Memory B cell (primary cell): ENCODE measurements around the gene CEP170B.
A peak's percentile ranks its signal among the peaks of the same experiment; 100 is the strongest.
"Not testable (repeated sequence)": the region's sequence is repeated elsewhere in the genome, so short reads cannot be mapped to it uniquely, and the experiment has no call there.

Experiments used
- ATAC-seq: fragments of 150-1000 bp; cut with Tn5 transposase; 2 replicates; pipeline ENCODE4 v1.10.0; 2021; ENCODE audit warnings: low read depth, mild to moderate bottlenecking, moderate library complexity
- DNase-seq, 2 donors: peaks; one replicate each; pipeline ENCODE4 v3.0.0; 2022; ENCODE audit warnings: low spot score in 2 of 2
- H3K27ac Mint-ChIP-seq: one replicate; pipeline ENCODE4 v1.8.0; 2022; ENCODE audit warnings: mild to moderate bottlenecking, moderate library complexity, mixed read lengths
- H3K27me3 Mint-ChIP-seq: one replicate; pipeline ENCODE4 v1.8.0; 2022; ENCODE audit warnings: mixed read lengths
- H3K36me3 Mint-ChIP-seq: one replicate; pipeline ENCODE4 v1.8.0; 2022; ENCODE audit warnings: mild to moderate bottlenecking, mixed read lengths
- H3K4me1 Mint-ChIP-seq: one replicate; pipeline ENCODE4 v1.8.0; 2022; ENCODE audit warnings: mixed read lengths
- H3K4me3 Mint-ChIP-seq: one replicate; pipeline ENCODE4 v1.8.0; 2022; ENCODE audit warnings: mild to moderate bottlenecking, moderate library complexity, mixed read lengths
- H3K9me3 Mint-ChIP-seq: one replicate; pipeline ENCODE4 v1.8.0; 2022; ENCODE audit warnings: mixed read lengths

CEP170B gene

DNA sequence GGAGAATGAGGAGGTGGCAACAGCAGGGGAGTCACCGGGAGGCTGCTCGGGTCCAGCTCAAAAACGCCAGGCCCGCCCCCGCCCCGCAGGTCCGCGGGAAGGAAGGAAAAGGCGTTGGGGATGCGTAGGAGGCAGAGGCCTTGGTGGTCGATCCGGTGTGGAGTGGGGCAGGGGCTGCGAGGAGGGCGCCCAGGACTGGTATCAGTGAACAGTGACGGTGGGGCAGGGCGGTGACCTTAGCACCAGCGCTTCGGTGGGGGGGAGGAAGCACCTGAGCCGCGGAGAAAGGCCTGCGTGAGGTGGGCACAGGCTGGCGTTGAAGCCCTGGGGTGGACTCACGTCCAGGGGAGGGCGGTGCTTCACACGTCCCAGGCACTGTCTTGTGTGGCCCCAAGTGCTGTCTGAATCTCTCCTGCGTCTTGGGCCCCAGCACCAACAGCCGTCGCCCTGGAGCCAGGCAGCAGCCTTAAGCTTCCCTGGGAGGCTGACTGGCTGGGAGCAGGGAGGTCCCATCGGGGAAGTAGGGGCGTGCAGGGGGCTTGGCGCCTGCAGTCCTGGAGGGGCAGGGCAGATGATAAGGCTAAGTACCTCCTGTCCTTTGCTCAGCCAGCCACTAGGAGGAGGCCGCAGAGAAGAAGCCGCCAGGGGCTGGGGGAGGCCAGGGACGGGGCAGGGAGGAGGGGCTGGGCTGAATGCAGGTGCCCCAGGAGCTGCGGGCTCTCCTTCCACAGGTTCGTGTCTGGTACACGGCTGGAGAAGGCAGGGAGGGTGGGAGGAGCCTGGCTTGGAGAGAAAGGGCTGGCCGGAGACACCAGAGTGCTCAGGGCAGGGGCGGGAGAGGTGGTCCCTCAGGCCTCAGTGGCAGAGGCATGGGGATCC is 37.7 kb upstream of the CEP170B start:
- peak overlapping the region; percentile 79 for H3K4me3 Mint-ChIP-seq
- peaks cover 6% of the 10 kb centered on the region for H3K9me3 Mint-ChIP-seq
- DNase-seq (peak; percentile 49 to 65), ATAC-seq (peak; percentile 66)
- no peak overlapping the region for H3K27ac Mint-ChIP-seq
- H3K4me1 Mint-ChIP-seq, result peaks cover 18% of the 10 kb centered on the region
- H3K27me3 Mint-ChIP-seq, result peaks cover 17% of the 10 kb centered on the region
- no peaks in the 10 kb centered on the region for H3K36me3 Mint-ChIP-seq

DNA sequence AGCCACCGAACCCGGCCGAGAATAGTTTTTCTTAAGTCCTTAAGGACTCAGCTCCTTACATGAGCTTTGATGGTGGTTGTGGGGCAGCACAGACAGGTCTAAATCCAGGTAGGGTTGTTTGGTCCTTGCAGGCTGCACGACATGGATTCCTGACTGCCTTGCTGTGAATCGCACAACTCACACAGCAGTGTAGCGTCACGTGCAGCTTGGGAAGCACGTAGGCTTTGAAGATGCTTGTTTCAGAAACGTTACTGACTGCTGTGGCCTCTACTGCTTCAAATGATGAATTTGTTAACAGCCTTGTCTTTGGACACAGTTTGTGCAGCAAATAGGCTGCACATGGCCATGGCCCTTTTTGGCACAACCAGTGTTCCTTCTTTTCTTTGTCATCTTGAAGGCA is 34.3 kb upstream of the CEP170B start:
- no peak for DNase-seq
- H3K27me3 Mint-ChIP-seq, result peaks cover 5% of the 10 kb centered on the region
- no peaks in the 10 kb centered on the region for H3K9me3 Mint-ChIP-seq
- H3K4me1 Mint-ChIP-seq, result peaks cover 8% of the 10 kb centered on the region
- no peaks in the 10 kb centered on the region for H3K36me3 Mint-ChIP-seq
- H3K27ac Mint-ChIP-seq, result no peak overlapping the region
- H3K4me3 Mint-ChIP-seq, result no peak overlapping the region
- ATAC-seq, result no peak

DNA sequence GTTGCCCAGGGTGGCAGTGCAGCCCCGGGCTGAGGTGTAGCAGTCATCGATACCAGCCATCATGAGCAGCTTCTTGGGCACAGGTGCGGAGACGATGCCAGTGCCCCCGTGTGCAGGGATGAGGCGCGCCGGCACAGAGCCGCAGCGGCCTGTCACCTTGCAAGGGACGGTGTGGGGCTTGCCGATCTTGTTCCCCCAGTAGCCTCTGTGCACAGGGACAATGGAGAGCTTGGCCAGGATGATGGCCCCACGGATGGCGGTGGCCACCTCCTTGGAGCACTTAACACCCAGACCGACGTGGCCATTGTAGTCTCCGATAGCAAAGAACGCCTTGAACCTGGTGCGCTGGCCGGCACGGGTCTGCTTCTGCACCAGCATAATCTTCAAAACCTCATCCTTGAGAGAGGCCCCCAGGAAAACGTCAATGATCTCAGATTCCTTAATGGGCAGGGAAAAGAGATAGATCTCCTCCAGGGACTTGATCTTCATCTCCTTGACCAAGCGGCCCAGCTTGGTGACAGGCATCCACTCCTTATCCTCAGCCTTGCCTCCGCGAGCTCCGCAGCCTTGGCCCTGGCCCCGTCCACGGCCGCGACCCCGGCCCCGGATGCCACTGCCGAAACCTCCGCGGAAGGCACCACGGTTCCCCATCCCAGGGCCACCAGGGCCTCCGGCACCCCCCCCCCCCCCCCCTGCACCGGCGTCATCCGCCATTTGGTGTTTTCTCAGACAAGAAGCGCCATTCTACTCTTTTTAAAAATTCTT is 28.7 kb upstream of the CEP170B start:
- not testable (repeated sequence) for H3K4me1 Mint-ChIP-seq, H3K9me3 Mint-ChIP-seq, H3K27ac Mint-ChIP-seq, ATAC-seq, H3K4me3 Mint-ChIP-seq, H3K36me3 Mint-ChIP-seq, DNase-seq, H3K27me3 Mint-ChIP-seq

DNA sequence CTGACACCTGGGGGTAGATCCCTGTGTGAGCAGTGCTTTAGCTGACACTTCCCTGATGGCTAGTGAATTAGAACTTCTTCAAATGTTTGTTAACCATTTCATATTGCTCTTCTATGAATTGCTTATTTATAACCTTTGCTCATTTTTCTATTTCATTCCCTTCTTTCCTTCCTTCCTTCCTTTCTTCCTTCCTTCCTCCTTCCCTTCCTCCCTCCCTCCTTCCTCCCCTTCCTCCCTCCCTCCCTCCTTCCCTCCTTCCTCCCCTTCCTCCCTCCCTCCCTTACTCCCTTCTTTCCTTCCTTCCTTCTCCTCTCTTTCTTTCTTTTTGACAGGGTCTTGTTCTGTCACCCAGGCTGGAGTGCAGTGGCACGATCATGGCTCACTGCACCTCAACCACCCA is 23.3 kb upstream of the CEP170B start:
- peaks cover 4% of the 10 kb centered on the region for H3K4me1 Mint-ChIP-seq
- no peak overlapping the region for H3K4me3 Mint-ChIP-seq
- peaks cover 20% of the 10 kb centered on the region for H3K27me3 Mint-ChIP-seq
- peaks cover 2% of the 10 kb centered on the region for H3K9me3 Mint-ChIP-seq
- no peak for DNase-seq
- no peaks in the 10 kb centered on the region for H3K36me3 Mint-ChIP-seq
- no peak for ATAC-seq
- no peak overlapping the region for H3K27ac Mint-ChIP-seq

DNA sequence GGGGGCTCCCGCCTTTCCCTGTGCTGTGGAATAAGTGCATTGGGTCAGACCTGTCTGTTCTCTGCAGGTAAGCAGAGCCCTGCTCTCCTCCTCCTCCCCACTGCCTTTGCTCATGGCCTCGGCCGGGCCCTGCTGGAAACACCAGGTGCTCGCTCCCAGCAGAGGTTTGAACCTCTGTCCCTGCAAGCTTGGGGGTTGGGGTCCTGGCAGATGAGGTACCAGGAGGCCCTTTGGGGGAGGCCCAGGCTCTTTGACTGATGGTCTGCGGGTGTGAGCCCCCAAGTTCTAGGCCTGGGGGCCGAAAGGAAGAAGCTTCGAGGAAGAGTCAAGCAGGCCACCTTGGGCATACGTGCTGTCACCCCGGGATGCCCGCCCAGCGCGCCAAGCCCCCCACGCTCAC is 22.1 kb upstream of the CEP170B start:
- Mint-ChIP-seq H3K36me3 (no peaks in the 10 kb centered on the region), H3K9me3 (peaks cover 3% of the 10 kb centered on the region), H3K4me3 (no peak overlapping the region), H3K4me1 (peaks cover 4% of the 10 kb centered on the region), H3K27me3 (peaks cover 22% of the 10 kb centered on the region), H3K27ac (no peak overlapping the region)
- no peak for ATAC-seq
- DNase-seq, result no peak

DNA sequence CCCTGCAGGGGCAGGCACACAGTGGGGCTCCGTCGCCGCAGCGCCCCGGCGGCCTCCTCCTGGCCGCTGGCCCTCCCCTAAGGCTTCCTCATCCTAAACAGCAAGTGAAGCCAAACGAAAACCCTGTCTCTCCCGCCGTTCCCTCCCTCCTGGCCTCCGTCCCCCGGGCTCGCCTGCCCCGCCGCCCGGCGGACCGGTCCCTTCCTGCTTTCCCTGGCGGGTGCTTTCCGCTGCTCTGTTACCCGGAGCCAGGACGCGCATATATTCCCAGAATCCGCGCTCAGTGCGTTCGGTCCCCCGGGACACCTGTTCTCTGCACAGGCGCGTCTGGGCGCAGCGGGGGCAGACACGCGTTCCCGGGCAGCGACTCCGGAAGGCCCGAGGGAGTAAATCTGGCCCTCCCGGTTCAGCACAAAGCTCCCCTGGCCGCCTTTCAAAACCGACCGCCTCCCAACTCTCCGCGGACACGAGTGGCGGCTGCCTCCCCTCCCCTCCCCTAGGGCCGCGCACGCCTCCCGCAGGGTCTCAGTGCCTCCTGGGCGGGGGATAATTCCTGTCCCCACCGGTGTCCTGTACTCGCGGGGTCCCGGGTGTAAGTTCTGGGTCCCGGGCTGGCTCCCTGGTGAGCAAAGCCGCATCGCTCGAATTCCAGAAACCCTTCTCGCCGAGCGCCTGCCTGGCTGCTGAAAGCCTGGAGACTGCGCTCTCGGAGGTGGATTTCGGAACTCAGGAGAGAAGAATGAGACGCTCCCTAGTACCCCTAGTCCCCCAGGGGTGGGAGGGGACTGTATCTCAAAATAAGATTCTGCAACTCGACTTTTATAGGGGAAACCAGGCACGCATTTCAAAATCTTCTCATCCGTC is 21.4 kb upstream of the CEP170B start:
- no peak overlapping the region for H3K27ac Mint-ChIP-seq
- peaks cover 4% of the 10 kb centered on the region for H3K4me1 Mint-ChIP-seq
- ATAC-seq (no peak), DNase-seq (no peak)
- peak overlapping the region; percentile 27 for H3K4me3 Mint-ChIP-seq
- H3K36me3 Mint-ChIP-seq, result no peaks in the 10 kb centered on the region
- peaks cover 24% of the 10 kb centered on the region for H3K27me3 Mint-ChIP-seq
- peaks cover 1% of the 10 kb centered on the region for H3K9me3 Mint-ChIP-seq

DNA sequence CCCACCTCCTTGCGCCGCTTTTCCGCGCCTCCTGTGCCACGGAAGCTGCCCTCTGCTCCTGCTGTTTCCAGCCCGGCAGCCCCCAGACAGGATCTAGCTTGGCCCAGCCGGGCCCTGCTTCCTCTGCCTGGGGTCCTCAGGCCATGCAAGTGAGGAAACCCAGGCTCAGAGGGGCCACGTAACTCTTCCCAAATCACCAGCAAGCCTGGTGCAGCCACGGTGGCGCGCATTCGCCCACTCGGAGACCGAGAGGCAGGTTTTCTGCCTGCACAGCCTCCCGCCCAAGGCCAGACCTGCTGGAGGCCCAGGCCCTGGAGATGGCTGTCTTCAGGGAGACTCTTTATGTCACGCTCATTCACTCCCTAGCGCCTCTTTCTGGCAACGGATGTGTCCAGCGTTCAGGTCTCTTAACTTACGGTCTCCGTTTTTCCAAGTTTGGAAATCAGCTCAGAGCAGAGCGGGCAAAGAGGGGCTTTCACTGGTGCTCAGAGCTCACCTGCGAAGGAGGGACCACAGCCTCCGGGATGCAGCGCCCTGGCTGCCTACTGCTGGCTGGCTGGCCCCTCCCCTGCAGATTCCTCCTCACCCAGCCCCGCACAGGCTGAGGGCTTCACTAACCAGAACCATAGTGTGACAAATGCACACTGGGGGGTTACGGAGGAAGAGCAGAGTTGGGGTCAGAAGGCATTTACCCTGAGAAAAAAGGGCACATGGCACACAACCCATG is 20.6 kb upstream of the CEP170B start:
- Mint-ChIP-seq H3K9me3 (peaks cover 1% of the 10 kb centered on the region), H3K27ac (no peak overlapping the region), H3K36me3 (no peaks in the 10 kb centered on the region), H3K27me3 (peaks cover 24% of the 10 kb centered on the region), H3K4me1 (peaks cover 4% of the 10 kb centered on the region), H3K4me3 (peak overlapping the region; percentile 44)
- no peak for DNase-seq
- ATAC-seq, result no peak

DNA sequence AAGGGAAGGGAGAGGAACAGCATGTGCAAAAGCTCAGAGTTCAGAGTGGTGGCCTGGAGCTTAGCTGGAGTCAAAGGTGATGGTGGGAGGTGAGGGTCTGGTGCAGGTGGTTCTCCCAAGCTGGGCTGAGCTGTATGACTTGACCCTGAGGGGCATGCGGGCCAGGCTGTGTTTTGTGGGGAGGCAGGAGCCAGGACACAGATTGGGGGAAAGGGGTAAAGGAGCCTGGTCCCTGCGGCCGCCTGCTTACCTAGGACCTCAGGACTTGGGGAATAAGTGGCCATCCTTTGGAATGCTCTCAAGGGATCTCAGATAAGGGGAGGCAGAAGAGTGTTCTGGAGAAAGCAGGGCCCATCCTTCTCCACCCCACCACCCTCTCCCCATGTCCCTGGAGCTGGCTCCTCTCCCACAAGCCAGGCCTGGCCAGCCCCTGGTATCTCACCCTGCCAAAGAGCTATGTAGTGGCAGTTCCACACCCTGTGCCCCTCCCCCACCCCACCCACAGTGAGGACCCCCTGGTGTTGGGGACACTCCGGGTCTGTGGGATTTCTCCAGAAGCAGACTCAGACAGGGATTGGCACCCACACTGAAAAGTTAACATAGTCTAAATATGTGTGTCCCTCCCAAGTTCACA is 19.9 kb upstream of the CEP170B start:
- Mint-ChIP-seq H3K27ac (no peak overlapping the region), H3K4me3 (no peak overlapping the region), H3K9me3 (peaks cover 1% of the 10 kb centered on the region), H3K27me3 (peaks cover 24% of the 10 kb centered on the region), H3K36me3 (no peaks in the 10 kb centered on the region), H3K4me1 (peaks cover 4% of the 10 kb centered on the region)
- DNase-seq (no peak), ATAC-seq (no peak)

DNA sequence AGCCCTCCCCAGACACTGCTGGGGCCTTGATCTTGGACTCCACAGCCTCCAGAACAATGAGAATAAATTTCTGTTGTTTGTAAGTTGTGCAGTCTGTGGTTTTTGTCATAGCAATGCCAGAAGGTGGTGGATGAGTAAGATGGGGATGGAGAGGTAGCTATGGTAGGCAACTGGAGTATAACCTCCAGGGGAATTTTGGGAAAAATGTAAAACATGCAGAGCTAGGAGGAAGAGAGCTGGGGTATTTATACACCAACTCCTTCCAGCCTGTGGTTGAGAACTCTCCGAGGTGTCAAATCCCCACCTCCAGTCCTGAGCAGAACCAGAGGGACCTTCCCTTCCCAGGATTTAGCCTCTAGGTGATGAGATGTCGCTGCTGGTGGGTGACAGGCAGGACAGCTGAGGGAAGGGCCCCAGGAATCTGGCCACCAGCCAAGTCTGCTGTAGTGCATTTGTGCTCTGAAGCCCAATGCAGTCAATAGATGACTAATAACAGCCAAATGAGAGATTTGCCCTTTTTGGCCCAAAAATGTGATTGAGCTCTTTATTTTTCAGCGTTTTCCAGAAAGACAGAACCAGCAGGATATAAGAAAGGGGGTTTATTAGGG is 19.1 kb upstream of the CEP170B start:
- Mint-ChIP-seq H3K36me3 (no peaks in the 10 kb centered on the region), H3K27ac (no peak overlapping the region), H3K27me3 (peaks cover 24% of the 10 kb centered on the region), H3K9me3 (peaks cover 1% of the 10 kb centered on the region), H3K4me1 (peaks cover 4% of the 10 kb centered on the region), H3K4me3 (no peak overlapping the region)
- ATAC-seq (no peak), DNase-seq (no peak)

DNA sequence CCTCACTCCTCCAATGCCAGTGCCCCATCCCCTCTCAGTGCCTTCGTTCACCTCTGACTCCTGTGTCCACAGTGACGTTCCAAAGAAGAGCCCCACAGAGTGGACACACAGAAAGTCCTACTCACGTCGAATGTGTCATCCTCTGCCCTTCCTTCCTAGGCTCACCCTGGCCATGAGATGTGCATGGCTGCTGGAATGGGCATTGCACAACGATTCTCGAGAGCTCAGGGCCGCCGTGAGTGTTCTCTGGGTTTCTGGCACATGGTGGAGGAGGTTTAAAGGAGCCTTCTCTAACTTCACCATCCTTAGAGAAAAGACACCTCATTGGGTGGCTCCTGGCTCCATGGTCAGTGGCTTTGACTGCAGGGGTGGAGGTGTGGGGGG is 12.8 kb upstream of the CEP170B start:
- Mint-ChIP-seq H3K36me3 (no peaks in the 10 kb centered on the region), H3K9me3 (no peaks in the 10 kb centered on the region), H3K27me3 (peaks cover 13% of the 10 kb centered on the region), H3K4me3 (no peak overlapping the region), H3K27ac (no peak overlapping the region), H3K4me1 (no peaks in the 10 kb centered on the region)
- DNase-seq, result no peak
- ATAC-seq, result no peak

DNA sequence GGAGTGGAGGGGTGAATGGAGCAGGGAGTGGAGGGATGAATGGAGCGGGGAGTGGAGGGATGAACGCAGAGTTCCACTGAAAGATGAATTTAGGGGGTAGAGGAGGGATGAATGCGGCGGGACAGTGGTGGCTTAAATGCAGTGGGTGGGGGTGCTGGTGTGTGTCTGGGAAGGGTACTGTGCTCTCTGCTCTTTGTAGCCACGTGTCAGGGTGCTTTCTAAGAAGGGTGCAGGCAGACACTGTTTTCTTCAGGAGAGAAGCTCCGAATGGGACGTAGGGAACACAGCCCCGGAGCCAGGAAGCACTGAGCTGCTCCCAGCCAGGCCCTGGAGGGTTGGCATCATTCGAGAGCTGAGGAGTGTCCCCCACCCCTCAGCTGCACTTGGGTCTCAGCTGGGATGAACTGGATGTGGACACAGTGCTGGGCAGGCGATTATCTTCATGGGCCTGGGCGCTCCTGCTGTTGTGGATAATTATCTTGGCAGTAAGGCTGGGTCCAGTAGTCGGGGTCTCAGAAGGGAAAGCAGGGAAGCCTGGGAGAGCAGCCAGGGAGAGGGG is 9.5 kb upstream of the CEP170B start:
- Mint-ChIP-seq H3K27ac (no peak overlapping the region), H3K36me3 (no peaks in the 10 kb centered on the region), H3K4me1 (no peaks in the 10 kb centered on the region), H3K9me3 (no peaks in the 10 kb centered on the region), H3K4me3 (no peak overlapping the region), H3K27me3 (peaks cover 11% of the 10 kb centered on the region)
- DNase-seq (no peak), ATAC-seq (no peak)

DNA sequence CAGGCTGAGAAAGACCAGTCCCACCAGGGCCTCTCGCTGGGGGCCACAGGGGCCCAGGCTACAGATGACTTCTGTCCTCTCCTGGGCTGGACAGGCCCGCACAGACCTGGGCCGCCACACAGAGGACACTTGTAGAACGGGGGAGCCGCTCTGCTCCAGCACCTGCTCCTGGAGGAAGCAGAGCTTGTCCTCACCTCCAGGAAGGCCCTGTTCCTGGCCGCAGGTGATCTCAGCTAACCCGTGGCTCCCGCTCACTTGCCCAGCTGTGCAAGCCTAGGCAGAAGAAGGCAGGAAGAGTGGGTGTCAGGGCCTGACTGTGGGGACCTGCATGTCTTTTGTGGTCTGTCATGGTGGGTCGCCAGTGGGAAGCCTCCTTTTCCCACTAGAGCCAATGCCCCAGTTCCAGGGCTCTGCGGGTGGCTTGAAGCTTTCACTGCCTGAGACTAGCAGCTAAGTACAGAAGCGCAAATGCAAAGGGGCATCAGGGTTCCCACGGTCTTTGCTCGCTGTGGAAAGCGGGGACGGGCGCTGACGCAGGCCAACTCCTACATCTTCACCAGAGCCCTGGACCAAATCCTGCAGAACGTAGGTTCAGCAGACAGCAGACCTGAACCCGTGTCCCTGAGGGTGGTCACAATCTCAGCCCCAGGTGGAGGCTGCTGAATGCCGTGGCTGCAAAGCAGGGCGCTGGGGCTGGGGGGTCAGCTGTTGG is 8.8 kb upstream of the CEP170B start:
- ATAC-seq, result no peak
- H3K4me3 Mint-ChIP-seq, result no peak overlapping the region

More for the DNA sequence above, 8.8 kb upstream of the CEP170B start:
- Mint-ChIP-seq H3K27ac (no peak overlapping the region), H3K27me3 (peaks cover 11% of the 10 kb centered on the region), H3K4me1 (no peaks in the 10 kb centered on the region), H3K36me3 (no peaks in the 10 kb centered on the region), H3K9me3 (no peaks in the 10 kb centered on the region)
- no peak for DNase-seq
